Tibial artery (tissue), 4 donors: ENCODE results near the gene ATP11A.
"Not testable (repeated sequence)": the region's sequence is repeated elsewhere in the genome, so short reads cannot be mapped to it uniquely, and the experiment has no call there.

Source experiments
- DNase-seq, 2 donors: peaks; one replicate each; pipeline ENCODE4 v3.0.0-alpha.2; 2019
- H3K27ac ChIP-seq, 2 donors: fragments of 200-600 bp; sonication (generic) in 1 of 2; 1 replicate in 1 of 2; 2 replicates in 1 of 2; pipeline ENCODE4 v1.5.1; 2018 to 2019; ENCODE audit warnings: mild to moderate bottlenecking in 1 of 2
- H3K27me3 ChIP-seq, 2 donors: fragments of 200-600 bp; sonication (generic) in 1 of 2; one replicate each; pipeline versions ENCODE4 v1.5.1 to v1.6.0; 2016 to 2019
- H3K36me3 ChIP-seq, 3 donors: fragments of 200-600 bp; sonication (generic) in 2 of 3; one replicate each; pipeline ENCODE4 v1.5.1; 2016 to 2019; ENCODE audit warnings: mild to moderate bottlenecking in 2 of 3
- H3K4me1 ChIP-seq, 4 donors: fragments of 200-600 bp; sonication (generic) in 2 of 4; 1 replicate in 3 of 4; 2 replicates in 1 of 4; pipeline ENCODE4 v1.5.1; 2016 to 2019
- H3K4me3 ChIP-seq, 2 donors: fragments of 200-600 bp; sonication (generic) in 1 of 2; 1 replicate in 1 of 2; 2 replicates in 1 of 2; pipeline ENCODE4 v1.5.1; 2018 to 2019; ENCODE audit warnings: mild to moderate bottlenecking in 2 of 2
- H3K9me3 ChIP-seq, 3 donors: fragments of 200-600 bp; sonication (generic) in 1 of 3; one replicate each; pipeline ENCODE4 v1.5.1; 2016 to 2019
- CTCF ChIP-seq, 2 experiments: fragments of 200-600 bp in 1 of 2; fragments of 450-650 bp in 1 of 2; IDR thresholded peaks; one replicate each; pipeline ENCODE4 v1.5.1; 2017 to 2019; ENCODE audit warnings: antibody characterized with exemption in 2 of 2, mild to moderate bottlenecking in 1 of 2, moderate library complexity in 1 of 2
- intact Hi-C: fragments of 100-400 bp; cut with DNase I; formaldehyde crosslinking; loops from one replicate; pipeline ENCODE4 v1.15.0; 2023; ENCODE audit warnings: low total_unique reads

The ATP11A gene

DNA sequence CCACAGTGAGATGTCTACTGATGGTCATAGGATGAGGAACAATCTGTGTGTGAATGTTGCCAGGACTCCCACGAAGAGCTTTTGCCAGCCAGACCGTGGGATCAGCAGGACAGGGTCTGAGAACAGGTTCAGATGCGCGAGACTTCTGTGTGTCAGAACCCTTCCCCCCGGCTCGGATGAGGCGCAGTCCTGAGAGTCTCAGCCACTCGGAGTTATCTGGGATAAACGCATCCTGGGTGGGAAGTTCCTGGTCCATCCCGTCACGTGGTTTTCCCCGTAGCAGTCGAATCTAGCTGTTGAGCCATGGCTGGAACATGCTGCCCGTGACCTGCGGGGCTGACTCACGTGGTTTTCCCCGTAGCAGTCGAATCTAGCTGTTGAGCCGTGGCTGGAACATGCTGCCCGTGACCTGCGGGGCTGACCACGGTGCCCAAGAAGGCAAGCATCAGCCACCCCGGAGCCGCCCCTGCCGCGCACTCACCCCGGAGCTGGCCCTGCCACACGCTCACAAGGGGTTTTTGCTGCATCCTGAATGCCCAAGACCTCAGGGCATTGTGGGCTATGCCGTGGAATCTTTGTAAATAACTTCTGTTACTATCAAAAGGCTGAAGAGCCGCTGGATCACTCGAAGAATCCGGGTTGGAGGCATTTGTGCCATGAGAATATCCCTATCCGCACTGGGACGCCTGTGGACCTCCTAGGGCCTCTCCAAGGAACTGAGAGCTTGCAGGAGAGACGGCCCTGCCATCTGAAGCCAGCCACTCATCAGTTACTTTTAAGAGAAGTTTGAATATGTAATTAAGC is 148.4 kb downstream of the ATP11A start:
- DNase-seq, result peak in 1 of 2 donors; percentile 56
- Histone ChIP-seq H3K27me3 (no peaks in the 10 kb centered on the region), H3K9me3 (no peaks in the 10 kb centered on the region), H3K36me3 (peaks cover 4 to 66% (median 36%) of the 10 kb centered on the region in 3 donors), H3K4me3 (no peak overlapping the region), H3K4me1 (peaks cover 0 to 20% (median 4%) of the 10 kb centered on the region in 4 donors), H3K27ac (no peak overlapping the region)
- intact Hi-C loops, result no loop called here
- TF ChIP-seq CTCF (IDR thresholded peaks at IDR 0.05), result no peak

DNA sequence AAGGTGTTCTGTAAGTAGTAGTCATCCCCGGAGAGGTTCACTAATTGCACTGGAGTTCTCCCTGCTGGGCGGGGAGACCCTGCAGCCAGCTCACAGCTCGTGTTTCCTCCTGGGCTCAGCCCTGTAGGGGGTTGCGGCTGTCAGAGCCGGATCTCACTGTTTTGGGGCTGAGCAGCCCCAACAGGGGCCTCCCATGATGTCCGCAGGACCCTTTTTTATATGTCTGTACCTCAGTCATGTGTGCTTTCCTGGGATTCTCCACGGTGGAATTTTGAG is 148.9 kb downstream of the ATP11A start:
- no peaks in the 10 kb centered on the region for H3K9me3 ChIP-seq
- DNase-seq, result no peak
- H3K4me1 ChIP-seq, result peaks cover 0 to 24% (median 4%) of the 10 kb centered on the region in 4 donors
- peaks cover 4 to 66% (median 32%) of the 10 kb centered on the region in 3 donors for H3K36me3 ChIP-seq
- intact Hi-C loops, result no loop called here
- no peaks in the 10 kb centered on the region for H3K27me3 ChIP-seq
- no peak overlapping the region for H3K27ac ChIP-seq
- H3K4me3 ChIP-seq, result no peak overlapping the region
- no peak for TF ChIP-seq CTCF (IDR thresholded peaks at IDR 0.05)

GRCh38 chr13:112839356-112840105 is 149.7 kb downstream of the ATP11A start:
- intact Hi-C loops, result no loop called here
- H3K4me1 ChIP-seq, result peaks cover 0 to 27% (median 4%) of the 10 kb centered on the region in 4 donors
- no peaks in the 10 kb centered on the region for H3K27me3 ChIP-seq
- no peak for DNase-seq
- no peak for TF ChIP-seq CTCF (IDR thresholded peaks at IDR 0.05)
- H3K9me3 ChIP-seq, result no peaks in the 10 kb centered on the region
- peaks cover 4 to 66% (median 28%) of the 10 kb centered on the region in 3 donors for H3K36me3 ChIP-seq
- H3K27ac ChIP-seq, result no peak overlapping the region
- no peak overlapping the region for H3K4me3 ChIP-seq

GRCh38 chr13:112840472-112841302 is 150.8 kb downstream of the ATP11A start:
- Histone ChIP-seq H3K9me3 (no peaks in the 10 kb centered on the region), H3K36me3 (peaks cover 4 to 54% (median 21%) of the 10 kb centered on the region in 3 donors), H3K27ac (no peak overlapping the region), H3K27me3 (no peaks in the 10 kb centered on the region), H3K4me1 (peaks cover 0 to 27% (median 4%) of the 10 kb centered on the region in 4 donors), H3K4me3 (no peak overlapping the region)
- no peak for TF ChIP-seq CTCF (IDR thresholded peaks at IDR 0.05)
- DNase-seq, result no peak
- intact Hi-C loops, result no loop called here

GRCh38 chr13:112841303-112842015 is 151.6 kb downstream of the ATP11A start:
- Histone ChIP-seq H3K4me3 (peak overlapping the region in 1 of 2 donors; percentile 24), H3K4me1 (peaks cover 0 to 27% (median 4%) of the 10 kb centered on the region in 4 donors), H3K36me3 (peaks cover 4 to 50% (median 21%) of the 10 kb centered on the region in 3 donors), H3K27ac (peak overlapping the region in 1 of 2 donors; percentile 43)
- intact Hi-C loops, H3K27me3 ChIP-seq, H3K9me3 ChIP-seq: not testable (repeated sequence)
- peak in 1 of 2 donors; percentile 44 for DNase-seq
